Measurements from ENCODE around the gene GRK7.

Gene GRK7

GRCh38 chr3:141792495-141792894 is 29.3 kb downstream of the GRK7 start:
- TF ChIP-seq, protein P1, sequence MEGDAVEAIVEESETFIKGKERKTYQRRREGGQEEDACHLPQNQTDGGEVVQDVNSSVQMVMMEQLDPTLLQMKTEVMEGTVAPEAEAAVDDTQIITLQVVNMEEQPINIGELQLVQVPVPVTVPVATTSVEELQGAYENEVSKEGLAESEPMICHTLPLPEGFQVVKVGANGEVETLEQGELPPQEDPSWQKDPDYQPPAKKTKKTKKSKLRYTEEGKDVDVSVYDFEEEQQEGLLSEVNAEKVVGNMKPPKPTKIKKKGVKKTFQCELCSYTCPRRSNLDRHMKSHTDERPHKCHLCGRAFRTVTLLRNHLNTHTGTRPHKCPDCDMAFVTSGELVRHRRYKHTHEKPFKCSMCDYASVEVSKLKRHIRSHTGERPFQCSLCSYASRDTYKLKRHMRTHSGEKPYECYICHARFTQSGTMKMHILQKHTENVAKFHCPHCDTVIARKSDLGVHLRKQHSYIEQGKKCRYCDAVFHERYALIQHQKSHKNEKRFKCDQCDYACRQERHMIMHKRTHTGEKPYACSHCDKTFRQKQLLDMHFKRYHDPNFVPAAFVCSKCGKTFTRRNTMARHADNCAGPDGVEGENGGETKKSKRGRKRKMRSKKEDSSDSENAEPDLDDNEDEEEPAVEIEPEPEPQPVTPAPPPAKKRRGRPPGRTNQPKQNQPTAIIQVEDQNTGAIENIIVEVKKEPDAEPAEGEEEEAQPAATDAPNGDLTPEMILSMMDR (conservative IDR thresholded peaks at IDR 0.05; ENCODE audit: low read depth, low read length) = no peak
- H3K4me3 ChIP-seq (ENCODE audit: low read length) = no peak overlapping the region
- DNase-seq (ENCODE audit: low read depth) = no peak

- DNase-seq (ENCODE audit: low read depth) = no peak
- H3K4me3 ChIP-seq (ENCODE audit: low read length) = no peak overlapping the region
- TF ChIP-seq, protein P1 (conservative IDR thresholded peaks at IDR 0.05; ENCODE audit: low read depth, low read length) = peak; percentile 19
Observed at GRCh38 chr3:141793476-141794260, 30.5 kb downstream of the GRK7 start.

GRCh38 chr3:141795276-141795675 is 32.1 kb downstream of the GRK7 start:
- TF ChIP-seq, protein P1 (conservative IDR thresholded peaks at IDR 0.05; ENCODE audit: low read depth, low read length) = no peak
- DNase-seq (ENCODE audit: low read depth) = no peak
- no peak overlapping the region for H3K4me3 ChIP-seq (ENCODE audit: low read length)

- H3K4me3 ChIP-seq (ENCODE audit: low read length) = no peak overlapping the region
- no peak for DNase-seq (ENCODE audit: low read depth)
- TF ChIP-seq, protein P1 (conservative IDR thresholded peaks at IDR 0.05; ENCODE audit: low read depth, low read length) = no peak
Observed at GRCh38 chr3:141795741-141796080, 32.5 kb downstream of the GRK7 start.

DNA sequence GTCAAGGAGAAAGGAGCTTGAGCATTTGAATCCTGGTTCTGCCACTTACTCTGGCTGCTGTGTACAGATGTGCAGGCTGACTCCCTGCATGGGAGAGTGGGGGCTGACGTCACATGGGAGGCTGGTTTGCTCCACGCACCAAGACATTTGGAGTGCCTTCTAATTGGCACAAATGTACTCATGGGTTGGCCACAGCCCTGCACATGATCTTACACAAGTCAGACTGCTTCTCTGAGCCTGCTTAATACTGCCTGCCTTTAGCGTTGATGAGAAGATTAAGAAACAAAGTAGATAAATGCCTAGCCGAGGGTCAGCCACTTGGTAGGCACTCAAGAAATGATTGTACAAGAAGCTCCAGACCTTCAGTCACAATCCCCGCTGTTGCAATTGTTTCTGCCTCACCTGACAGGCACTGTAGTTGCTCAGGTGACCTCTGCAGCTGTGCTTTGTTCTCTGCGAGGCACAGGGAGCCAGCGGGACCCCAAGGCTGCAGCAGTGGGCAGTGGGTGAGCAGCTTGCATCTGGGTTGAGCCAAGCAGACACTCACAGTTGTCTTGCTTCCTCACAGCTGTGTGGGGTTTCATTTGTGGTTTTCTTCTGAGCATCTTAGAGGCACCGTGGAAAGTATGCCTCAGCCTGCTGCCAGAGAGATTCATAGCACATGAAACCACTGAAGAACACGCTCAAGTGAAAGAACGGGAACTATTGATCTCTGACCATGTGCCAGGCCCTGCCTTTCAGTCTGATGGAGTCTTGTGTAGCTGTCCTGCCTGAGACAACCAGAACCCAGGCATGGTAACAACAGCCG is 33.1 kb downstream of the GRK7 start:
- no peak overlapping the region for H3K4me3 ChIP-seq (ENCODE audit: low read length)
- DNase-seq (ENCODE audit: low read depth) = peak; percentile 60
- TF ChIP-seq, protein P1 (conservative IDR thresholded peaks at IDR 0.05; ENCODE audit: low read depth, low read length) = no peak

DNA sequence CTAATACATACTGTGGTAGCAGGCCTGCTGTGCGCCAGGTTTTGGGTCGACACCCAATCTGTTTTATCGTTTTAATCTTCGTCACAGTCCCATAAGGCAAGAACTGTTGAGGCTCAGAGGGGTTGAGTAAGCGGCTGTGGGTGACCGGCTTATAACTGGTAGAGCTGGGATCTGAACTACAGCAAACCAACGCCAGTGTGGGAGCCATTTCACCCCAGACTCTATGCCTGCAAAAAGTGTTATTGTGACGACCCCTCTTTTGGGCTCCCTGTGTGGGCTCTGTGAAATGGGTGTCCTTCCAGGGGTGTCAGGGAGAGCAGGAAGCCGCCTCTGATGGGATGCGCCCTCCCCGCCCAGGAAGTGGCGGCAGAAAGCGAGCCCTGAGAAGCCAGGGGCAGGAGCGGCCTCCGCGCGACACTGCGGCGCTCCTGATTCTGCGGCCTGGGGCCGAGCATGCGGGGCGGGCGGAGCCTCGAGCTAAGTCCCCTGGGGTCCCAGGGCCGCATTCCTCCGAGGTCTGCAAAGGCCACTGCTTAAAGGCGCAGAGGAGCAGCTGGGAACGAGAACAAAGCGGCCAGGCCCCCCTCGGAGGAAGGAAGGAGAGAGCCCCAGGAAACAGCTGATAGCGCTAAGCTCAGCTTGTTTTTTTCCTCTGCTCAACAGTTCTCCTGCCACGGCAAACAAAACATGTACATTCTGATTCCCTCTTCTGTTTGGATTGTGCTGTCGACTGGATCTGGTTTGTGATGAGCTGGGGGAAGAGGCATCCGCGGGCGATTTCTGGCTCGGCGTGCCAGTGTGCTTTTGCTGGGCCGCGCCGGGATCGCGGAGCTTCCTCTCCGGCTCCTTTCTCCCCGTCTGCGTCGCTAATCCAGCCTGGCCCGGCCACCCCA is 33.9 kb downstream of the GRK7 start:
- no peak overlapping the region for H3K4me3 ChIP-seq (ENCODE audit: low read length)
- no peak for DNase-seq (ENCODE audit: low read depth)
- TF ChIP-seq, protein P1 (conservative IDR thresholded peaks at IDR 0.05; ENCODE audit: low read depth, low read length) = no peak
